GM18858 (cell line): ENCODE results near the gene ZNF644.

Source experiments
- ATAC-seq: cut with Tn5 transposase; IDR thresholded peaks from one replicate; pipeline ENCODE4 v1.9.1; 2021; ENCODE audit not compliant: unreplicated experiment

The ZNF644 gene

GRCh38 chr1:91022518-91022929, 689 bp upstream of the ZNF644 start:
- peak; percentile 2 for ATAC-seq

- ATAC-seq, result peak; percentile 29
These were observed 709 bp downstream of the ZNF644 start for GRCh38 chr1:91020967-91021685.

GRCh38 chr1:91020486-91020885, 1.3 kb downstream of the ZNF644 start:
- ATAC-seq, result no peak

GRCh38 chr1:91018006-91018405, 3.8 kb downstream of the ZNF644 start:
- no peak for ATAC-seq

GRCh38 chr1:91015794-91016550, 5.9 kb downstream of the ZNF644 start:
- no peak for ATAC-seq

GRCh38 chr1:91015358-91015780, 6.5 kb downstream of the ZNF644 start:
- ATAC-seq, result no peak

- ATAC-seq, result no peak
These were observed 7.4 kb downstream of the ZNF644 start for GRCh38 chr1:91014475-91014874.

- ATAC-seq, result no peak
These were observed 8.5 kb downstream of the ZNF644 start for GRCh38 chr1:91013302-91013701.

GRCh38 chr1:91012196-91012595, 9.6 kb downstream of the ZNF644 start:
- no peak for ATAC-seq

- ATAC-seq, result no peak
These were observed 10.1 kb downstream of the ZNF644 start for GRCh38 chr1:91011726-91012125.

GRCh38 chr1:91007827-91008226, 14.0 kb downstream of the ZNF644 start:
- no peak for ATAC-seq

GRCh38 chr1:91007092-91007491, 14.7 kb downstream of the ZNF644 start:
- ATAC-seq, result no peak

- no peak for ATAC-seq
These were observed 15.5 kb downstream of the ZNF644 start for GRCh38 chr1:91006113-91006908.

GRCh38 chr1:91005285-91005684, 16.6 kb downstream of the ZNF644 start:
- ATAC-seq, result no peak

- ATAC-seq, result no peak
These were observed 17.7 kb downstream of the ZNF644 start for GRCh38 chr1:91004145-91004544.

- ATAC-seq, result no peak
These were observed 25.0 kb downstream of the ZNF644 start for GRCh38 chr1:90996742-90997413.

- no peak for ATAC-seq
These were observed 26.4 kb downstream of the ZNF644 start for GRCh38 chr1:90995311-90995894.

- ATAC-seq, result no peak
These were observed 27.4 kb downstream of the ZNF644 start for GRCh38 chr1:90994461-90994860.

- no peak for ATAC-seq
These were observed 28.6 kb downstream of the ZNF644 start for GRCh38 chr1:90993245-90993644.

GRCh38 chr1:90990779-90991178, 31.1 kb downstream of the ZNF644 start:
- no peak for ATAC-seq

GRCh38 chr1:90989990-90990389, 31.8 kb downstream of the ZNF644 start:
- ATAC-seq, result peak; percentile 67
